ENCODE measurements around the gene TJP3. TPM values are rescaled to one million over a fixed set of nuclear protein-coding genes. Genes with fewer than 3 reads are reported as not detected.

The TJP3 gene
- total and polyA plus RNA-seq, 2 experiments from 2014 or later: 18.2 to 23.9 TPM

GRCh38 chr19:3759482-3760254, 51.5 kb downstream of the TJP3 start (continued):
- TF ChIP-seq, protein P1, sequence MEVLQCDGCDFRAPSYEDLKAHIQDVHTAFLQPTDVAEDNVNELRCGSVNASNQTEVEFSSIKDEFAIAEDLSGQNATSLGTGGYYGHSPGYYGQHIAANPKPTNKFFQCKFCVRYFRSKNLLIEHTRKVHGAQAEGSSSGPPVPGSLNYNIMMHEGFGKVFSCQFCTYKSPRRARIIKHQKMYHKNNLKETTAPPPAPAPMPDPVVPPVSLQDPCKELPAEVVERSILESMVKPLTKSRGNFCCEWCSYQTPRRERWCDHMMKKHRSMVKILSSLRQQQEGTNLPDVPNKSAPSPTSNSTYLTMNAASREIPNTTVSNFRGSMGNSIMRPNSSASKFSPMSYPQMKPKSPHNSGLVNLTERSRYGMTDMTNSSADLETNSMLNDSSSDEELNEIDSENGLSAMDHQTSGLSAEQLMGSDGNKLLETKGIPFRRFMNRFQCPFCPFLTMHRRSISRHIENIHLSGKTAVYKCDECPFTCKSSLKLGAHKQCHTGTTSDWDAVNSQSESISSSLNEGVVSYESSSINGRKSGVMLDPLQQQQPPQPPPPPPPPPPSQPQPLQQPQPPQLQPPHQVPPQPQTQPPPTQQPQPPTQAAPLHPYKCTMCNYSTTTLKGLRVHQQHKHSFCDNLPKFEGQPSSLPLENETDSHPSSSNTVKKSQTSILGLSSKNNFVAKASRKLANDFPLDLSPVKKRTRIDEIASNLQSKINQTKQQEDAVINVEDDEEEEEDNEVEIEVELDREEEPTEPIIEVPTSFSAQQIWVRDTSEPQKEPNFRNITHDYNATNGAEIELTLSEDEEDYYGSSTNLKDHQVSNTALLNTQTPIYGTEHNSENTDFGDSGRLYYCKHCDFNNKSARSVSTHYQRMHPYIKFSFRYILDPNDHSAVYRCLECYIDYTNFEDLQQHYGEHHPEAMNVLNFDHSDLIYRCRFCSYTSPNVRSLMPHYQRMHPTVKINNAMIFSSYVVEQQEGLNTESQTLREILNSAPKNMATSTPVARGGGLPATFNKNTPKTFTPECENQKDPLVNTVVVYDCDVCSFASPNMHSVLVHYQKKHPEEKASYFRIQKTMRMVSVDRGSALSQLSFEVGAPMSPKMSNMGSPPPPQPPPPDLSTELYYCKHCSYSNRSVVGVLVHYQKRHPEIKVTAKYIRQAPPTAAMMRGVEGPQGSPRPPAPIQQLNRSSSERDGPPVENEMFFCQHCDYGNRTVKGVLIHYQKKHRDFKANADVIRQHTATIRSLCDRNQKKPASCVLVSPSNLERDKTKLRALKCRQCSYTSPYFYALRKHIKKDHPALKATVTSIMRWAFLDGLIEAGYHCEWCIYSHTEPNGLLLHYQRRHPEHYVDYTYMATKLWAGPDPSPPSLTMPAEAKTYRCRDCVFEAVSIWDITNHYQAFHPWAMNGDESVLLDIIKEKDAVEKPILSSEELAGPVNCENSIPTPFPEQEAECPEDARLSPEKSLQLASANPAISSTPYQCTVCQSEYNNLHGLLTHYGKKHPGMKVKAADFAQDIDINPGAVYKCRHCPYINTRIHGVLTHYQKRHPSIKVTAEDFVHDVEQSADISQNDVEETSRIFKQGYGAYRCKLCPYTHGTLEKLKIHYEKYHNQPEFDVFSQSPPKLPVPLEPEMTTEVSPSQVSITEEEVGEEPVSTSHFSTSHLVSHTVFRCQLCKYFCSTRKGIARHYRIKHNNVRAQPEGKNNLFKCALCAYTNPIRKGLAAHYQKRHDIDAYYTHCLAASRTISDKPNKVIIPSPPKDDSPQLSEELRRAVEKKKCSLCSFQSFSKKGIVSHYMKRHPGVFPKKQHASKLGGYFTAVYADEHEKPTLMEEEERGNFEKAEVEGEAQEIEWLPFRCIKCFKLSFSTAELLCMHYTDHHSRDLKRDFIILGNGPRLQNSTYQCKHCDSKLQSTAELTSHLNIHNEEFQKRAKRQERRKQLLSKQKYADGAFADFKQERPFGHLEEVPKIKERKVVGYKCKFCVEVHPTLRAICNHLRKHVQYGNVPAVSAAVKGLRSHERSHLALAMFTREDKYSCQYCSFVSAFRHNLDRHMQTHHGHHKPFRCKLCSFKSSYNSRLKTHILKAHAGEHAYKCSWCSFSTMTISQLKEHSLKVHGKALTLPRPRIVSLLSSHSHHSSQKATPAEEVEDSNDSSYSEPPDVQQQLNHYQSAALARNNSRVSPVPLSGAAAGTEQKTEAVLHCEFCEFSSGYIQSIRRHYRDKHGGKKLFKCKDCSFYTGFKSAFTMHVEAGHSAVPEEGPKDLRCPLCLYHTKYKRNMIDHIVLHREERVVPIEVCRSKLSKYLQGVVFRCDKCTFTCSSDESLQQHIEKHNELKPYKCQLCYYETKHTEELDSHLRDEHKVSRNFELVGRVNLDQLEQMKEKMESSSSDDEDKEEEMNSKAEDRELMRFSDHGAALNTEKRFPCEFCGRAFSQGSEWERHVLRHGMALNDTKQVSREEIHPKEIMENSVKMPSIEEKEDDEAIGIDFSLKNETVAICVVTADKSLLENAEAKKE (CRISPR knock-in tag; IDR thresholded peaks at IDR 0.05): no peak
- TF ChIP-seq CREB1 (CRISPR knock-in tag; IDR thresholded peaks at IDR 0.05; ENCODE audit: low read depth) (no peak), EZH2phosphoT487 (IDR thresholded peaks at IDR 0.05; ENCODE audit: unreplicated experiment) (no peak), ZNF114 (CRISPR knock-in tag; IDR thresholded peaks at IDR 0.05) (no peak), ZNF331 (CRISPR knock-in tag; IDR thresholded peaks at IDR 0.05; ENCODE audit: low read depth) (no peak), STAT1 (IDR thresholded peaks at IDR 0.05; ENCODE audit: unreplicated experiment) (no peak), CTCF (conservative IDR thresholded peaks at IDR 0.05; ENCODE audit: low read depth in 2 of 2) (no peak), NANOG (IDR thresholded peaks at IDR 0.05; ENCODE audit: borderline replicate concordance) (no peak)
- TF ChIP-seq, protein P2, sequence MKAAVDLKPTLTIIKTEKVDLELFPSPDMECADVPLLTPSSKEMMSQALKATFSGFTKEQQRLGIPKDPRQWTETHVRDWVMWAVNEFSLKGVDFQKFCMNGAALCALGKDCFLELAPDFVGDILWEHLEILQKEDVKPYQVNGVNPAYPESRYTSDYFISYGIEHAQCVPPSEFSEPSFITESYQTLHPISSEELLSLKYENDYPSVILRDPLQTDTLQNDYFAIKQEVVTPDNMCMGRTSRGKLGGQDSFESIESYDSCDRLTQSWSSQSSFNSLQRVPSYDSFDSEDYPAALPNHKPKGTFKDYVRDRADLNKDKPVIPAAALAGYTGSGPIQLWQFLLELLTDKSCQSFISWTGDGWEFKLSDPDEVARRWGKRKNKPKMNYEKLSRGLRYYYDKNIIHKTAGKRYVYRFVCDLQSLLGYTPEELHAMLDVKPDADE (IDR thresholded peaks at IDR 0.05): no peak

Data from GM23338 (cell line).